ENCODE results near the gene INTS3.

GRCh38 chr1:153768316-153769181, 40.7 kb downstream of the INTS3 start:
- TF ChIP-seq CTCF (conservative IDR thresholded peaks at IDR 0.05; ENCODE audit: low read length) = no peak
- TF ChIP-seq EZH2phosphoT487 (IDR thresholded peaks at IDR 0.05; ENCODE audit: borderline replicate concordance) = no peak
